HG03060 (cell line): ENCODE results near the gene QSOX2.

Experiments
- ATAC-seq: cut with Tn5 transposase; IDR thresholded peaks from one replicate; pipeline ENCODE4 v1.9.1; 2021; ENCODE audit warnings: low read depth, moderate number of reproducible peaks; ENCODE audit not compliant: unreplicated experiment

QSOX2 gene

DNA sequence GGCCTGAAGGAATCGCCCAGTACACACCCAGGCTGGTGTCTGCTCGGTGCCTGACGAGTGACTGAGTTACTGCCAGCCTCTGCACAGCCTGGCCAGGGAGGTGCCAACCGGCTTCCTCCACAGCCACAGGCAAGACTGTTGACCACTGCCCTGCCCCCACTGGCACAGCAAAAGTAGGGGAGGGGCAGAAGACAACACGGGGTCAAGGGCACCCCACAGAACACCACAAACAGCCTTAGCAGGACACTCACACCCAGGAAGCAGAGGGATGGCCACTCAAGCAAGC, 40.0 kb downstream of the QSOX2 start:
- no peak for ATAC-seq

DNA sequence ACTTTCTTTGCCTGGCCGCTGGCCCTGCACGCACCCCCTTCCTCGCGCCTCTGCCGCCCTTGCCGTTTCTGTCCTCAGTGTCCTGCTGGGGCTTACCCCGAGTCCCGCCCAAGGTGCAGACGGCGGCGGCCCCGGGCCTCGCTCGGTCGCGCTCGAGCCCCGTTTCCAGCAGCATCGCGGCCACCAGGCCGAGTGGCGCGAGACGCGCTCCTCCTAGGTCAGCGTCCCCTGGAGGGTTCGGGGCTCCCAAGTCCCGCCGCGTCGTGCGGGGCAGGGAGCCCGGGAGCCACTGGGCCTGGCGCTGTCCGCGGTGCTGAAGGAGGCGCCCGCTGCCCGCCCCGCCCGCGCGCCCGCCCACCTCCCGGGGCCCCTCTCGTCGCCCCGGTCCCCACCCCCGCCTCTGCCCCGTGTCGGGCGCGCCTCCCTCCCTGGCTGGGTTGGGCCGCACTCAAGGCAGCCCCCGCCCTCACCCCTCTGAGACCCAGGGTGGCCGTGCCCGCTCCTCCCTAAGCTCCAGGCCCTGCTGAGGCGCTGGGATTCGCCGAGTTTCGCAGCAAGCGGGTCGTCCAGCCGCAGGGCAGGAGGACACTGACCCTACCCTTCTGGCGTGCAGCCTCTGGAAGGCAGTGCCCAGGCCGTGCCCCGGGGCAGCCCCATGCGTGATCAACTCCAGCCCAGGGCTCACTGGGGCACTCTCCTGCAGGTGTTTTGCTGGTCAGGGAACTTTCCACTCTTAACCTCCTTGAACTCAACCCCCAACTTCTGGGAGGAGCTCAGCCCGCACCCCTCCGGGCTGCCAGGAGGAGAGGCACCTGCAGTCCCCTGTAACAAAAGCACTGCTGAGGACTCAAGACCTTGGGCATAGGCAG, 40.5 kb downstream of the QSOX2 start, which contains the start of gene LHX3:
LHX3 (minus strand) TSS at position 291 of the 869 bp plus-strand sequence; CDS start at position 175, 116 bp downstream.
- ATAC-seq = no peak

GRCh38 chr9:136204145-136204805, 41.3 kb downstream of the QSOX2 start:
- ATAC-seq = no peak

- ATAC-seq = no peak
Measured at GRCh38 chr9:136203408-136204144, 42.0 kb downstream of the QSOX2 start.

DNA sequence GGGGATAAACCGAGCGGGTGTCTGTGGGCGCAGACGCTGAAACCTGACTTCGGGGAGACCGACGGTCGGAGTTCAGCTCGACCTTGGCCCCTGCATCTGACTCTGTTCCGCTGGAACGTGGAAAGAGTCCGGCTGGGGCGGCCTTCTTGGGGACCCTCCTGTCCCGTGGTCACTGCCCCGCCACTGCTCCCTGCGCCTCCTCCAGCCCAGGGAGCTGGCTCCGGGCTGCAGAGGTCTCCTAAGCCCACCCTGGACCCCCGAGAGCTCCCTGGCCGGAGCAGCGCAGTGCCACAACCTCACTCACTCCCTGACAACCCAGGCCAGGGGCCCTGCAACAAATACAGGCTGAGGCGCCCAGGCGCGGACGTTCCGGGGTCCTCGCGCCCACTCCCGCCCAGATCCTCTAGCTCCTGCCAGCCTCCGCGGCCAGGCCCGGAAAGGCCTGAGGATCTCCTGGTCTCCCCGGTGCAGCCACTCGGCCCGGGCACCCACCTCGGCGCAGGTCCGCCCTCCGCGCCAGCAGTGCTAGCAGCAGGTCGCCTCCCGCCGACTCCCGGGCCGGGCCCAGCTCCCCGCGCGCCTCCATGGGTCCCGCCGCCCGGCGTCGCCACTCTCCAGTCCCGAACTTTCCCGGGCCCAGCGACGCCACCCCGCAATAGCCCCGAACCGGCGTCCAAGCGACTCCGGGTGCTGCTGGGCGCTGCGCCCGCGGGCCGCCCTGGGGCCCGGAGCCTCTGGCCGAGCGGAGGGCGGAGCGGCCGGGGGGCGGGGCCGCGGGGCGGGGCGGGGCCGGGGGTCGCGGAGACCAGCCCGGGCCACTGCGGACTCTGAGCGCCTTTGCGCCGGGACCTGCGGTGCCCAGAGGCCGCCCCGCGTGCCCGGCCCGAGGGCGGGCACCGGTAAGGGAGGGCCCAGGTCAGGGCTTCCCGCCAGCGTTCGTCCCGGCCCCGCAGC, 42.9 kb downstream of the QSOX2 start:
- no peak for ATAC-seq

DNA sequence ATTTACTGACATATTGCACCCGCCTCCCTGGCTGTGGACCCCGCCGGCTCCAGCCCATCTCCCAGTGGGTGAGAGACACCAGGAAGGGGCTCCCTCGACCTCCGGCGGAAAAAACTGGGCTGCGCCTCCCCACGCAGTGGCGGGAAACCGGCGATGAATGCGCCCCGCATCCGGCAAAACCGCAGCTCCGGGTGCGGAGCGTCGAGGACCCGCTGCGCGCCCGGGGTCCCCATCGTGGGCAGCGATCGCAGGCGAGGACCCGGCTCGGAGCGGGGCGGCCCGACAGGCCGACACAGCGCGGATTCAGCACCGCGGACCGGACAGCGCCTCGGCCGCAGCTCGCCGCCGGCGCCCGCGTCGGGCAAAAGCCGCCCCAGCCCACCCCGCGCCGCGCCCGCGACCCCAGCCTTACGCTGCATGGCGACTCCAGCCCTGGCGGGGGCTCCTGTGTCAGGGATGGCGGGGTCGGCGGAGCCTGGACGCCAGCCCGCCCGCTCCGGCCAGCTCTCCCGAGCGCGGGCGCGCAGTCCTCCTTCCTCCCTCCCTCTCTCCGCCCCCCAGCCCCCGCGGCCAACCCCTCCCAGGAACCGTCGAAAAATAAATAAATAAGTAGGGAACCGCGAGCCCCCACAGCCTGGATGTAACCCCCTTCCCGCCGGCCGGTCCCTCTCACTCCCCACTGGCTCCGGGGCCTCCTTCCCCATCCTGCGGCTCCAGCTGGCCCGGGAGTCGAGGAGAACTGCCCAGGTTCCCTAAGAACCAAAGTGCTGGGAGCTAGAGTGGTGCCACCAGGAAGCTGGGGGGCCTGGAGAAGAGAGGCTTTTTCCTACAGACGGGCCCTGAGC, 43.8 kb downstream of the QSOX2 start:
- no peak for ATAC-seq

- no peak for ATAC-seq
Measured at GRCh38 chr9:136201174-136201573, 44.4 kb downstream of the QSOX2 start.

DNA sequence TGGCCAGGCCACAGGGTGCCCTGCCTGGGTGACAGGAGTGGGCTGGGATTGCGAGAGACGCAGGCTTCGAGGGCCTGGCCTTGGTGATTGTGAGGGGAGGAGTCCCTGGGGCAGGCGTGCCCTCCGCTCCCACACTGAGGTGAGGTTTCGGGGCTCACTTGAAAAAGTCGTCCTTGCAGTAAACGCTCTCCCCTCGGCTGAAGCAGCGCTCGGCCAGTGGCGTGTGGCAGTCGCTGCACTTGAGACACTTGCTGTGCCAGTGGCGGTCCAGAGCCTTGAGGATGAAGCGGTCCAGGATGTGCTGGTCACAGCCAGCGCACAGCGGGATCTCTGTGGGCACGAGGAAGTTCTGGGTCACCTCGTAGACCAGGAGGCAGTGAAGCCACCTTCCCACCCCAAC, 45.2 kb downstream of the QSOX2 start:
- ATAC-seq = no peak

GRCh38 chr9:136199391-136200288, 46.0 kb downstream of the QSOX2 start:
- no peak for ATAC-seq

- no peak for ATAC-seq
Measured at GRCh38 chr9:136198605-136199083, 47.0 kb downstream of the QSOX2 start.

GRCh38 chr9:136197930-136198604, 47.5 kb downstream of the QSOX2 start:
- no peak for ATAC-seq

- no peak for ATAC-seq
Measured at GRCh38 chr9:136197084-136197875, 48.3 kb downstream of the QSOX2 start.

- ATAC-seq = no peak
Measured at GRCh38 chr9:136196404-136197083, 49.1 kb downstream of the QSOX2 start.

GRCh38 chr9:136194540-136194939, 51.1 kb downstream of the QSOX2 start:
- no peak for ATAC-seq

DNA sequence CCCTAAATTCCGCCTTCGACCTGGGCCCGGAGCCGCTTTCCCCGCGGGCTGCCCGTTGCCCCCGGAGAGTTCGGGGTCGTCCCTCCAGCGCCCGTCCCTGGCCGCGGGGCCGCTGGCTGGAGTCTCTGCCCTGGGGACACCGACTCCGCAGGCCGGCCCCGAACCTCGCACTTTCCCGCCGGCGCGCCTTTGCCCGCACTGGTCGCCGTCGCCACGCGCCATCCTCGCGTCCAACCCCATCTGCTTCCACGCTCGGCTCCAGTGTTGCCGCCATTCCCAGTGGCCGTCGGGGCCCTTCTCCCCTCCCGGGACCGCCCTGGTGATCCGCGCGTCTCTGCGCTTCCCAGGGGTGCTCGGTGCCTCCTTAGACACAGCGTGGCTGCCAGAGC, 51.7 kb downstream of the QSOX2 start:
- ATAC-seq = no peak

- ATAC-seq = no peak
Measured at GRCh38 chr9:136193127-136193890, 52.3 kb downstream of the QSOX2 start.
